ENCODE results near the gene QDPR.
"Not testable (repeated sequence)": the region's sequence is repeated elsewhere in the genome, so short reads cannot be mapped to it uniquely, and the experiment has no call there.

GRCh38 chr4:17442477-17442876 is 69.4 kb downstream of the QDPR start:
- TF ChIP-seq POLR2AphosphoS5, POLR2A, CTCF (IDR thresholded peaks at IDR 0.05): not testable (repeated sequence)
